Neural cell (in vitro differentiated cells): ENCODE results near the gene ALDOC. TPM values are rescaled to one million over a fixed set of nuclear protein-coding genes. Genes with fewer than 3 reads are reported as not detected.

ENCODE experiments used
- H2AFZ ChIP-seq: fragments of 200-600, 300-800 bp; sonication (generic), shearing (Covaris generic); 2 replicates; pipeline ENCODE4 v1.6.0; 2014; ENCODE audit warnings: low read depth, mild to moderate bottlenecking, antibody characterized with exemption, low read length, moderate library complexity
- H3F3A ChIP-seq: fragments of 200-600 bp; shearing (Covaris generic); 2 replicates; pipeline ENCODE4 v1.6.1; 2016; ENCODE audit warnings: mild to moderate bottlenecking, moderate library complexity, mixed read lengths, antibody characterized with exemption, low read length; ENCODE audit not compliant: insufficient read depth, poor library complexity, severe bottlenecking
- H3K27ac ChIP-seq: fragments of 200-600, 300-800 bp; sonication (generic), shearing (Covaris generic); 2 replicates; pipeline ENCODE4 v1.5.1; 2014; ENCODE audit warnings: mild to moderate bottlenecking, low read length, moderate library complexity
- H3K27me3 ChIP-seq: fragments of 300-800, 200-600 bp; sonication (generic), shearing (Covaris generic); 2 replicates; pipeline ENCODE4 v1.6.0; 2014; ENCODE audit warnings: mild to moderate bottlenecking, low read depth, low read length, moderate library complexity; ENCODE audit not compliant: insufficient read depth
- H3K36me3 ChIP-seq: fragments of 300-800, 200-600 bp; sonication (generic), shearing (Covaris generic); 2 replicates; pipeline ENCODE4 v1.5.1; 2014; ENCODE audit warnings: mild to moderate bottlenecking, antibody characterized with exemption, low read length, moderate library complexity; ENCODE audit not compliant: insufficient read depth
- H3K4me2 ChIP-seq: fragments of 300-800, 200-600 bp; sonication (generic), shearing (Covaris generic); 2 replicates; pipeline ENCODE4 v1.6.0; 2014; ENCODE audit warnings: mild to moderate bottlenecking, low read length
- H3K4me3 ChIP-seq: fragments of 300-800, 200-600 bp; sonication (generic), shearing (Covaris generic); 2 replicates; pipeline ENCODE4 v1.5.1; 2014; ENCODE audit warnings: mild to moderate bottlenecking, low read length, moderate library complexity
- H3K79me2 ChIP-seq: fragments of 200-600 bp; shearing (Covaris generic); replicated peaks from 2 replicates; pipeline ENCODE4 v1.6.0; 2014; ENCODE audit warnings: mild to moderate bottlenecking, low read length, moderate library complexity; ENCODE audit not compliant: insufficient read depth
- H3K9ac ChIP-seq: fragments of 300-800, 200-600 bp; sonication (generic), shearing (Covaris generic); 2 replicates; pipeline ENCODE4 v1.6.1; 2016; ENCODE audit warnings: mild to moderate bottlenecking, low read length, mixed read lengths
- H3K9me2 ChIP-seq: fragments of 200-600 bp; shearing (Covaris generic); 2 replicates; pipeline ENCODE4 v1.6.1; 2016; ENCODE audit warnings: mild to moderate bottlenecking, low read length, mixed read lengths; ENCODE audit not compliant: insufficient read depth
- H3K9me3 ChIP-seq: fragments of 200-600, 300-800 bp; sonication (generic), shearing (Covaris generic); 2 replicates; pipeline ENCODE4 v1.6.1; 2016; ENCODE audit warnings: mild to moderate bottlenecking, mixed run types, low read length, moderate library complexity, mixed read lengths
- H4K20me1 ChIP-seq: fragments of 200-600 bp; shearing (Covaris generic); 2 replicates; pipeline ENCODE4 v1.6.1; 2016; ENCODE audit warnings: mild to moderate bottlenecking, mixed run types; ENCODE audit not compliant: insufficient read depth
- CTCF ChIP-seq: fragments of 450-650 bp; IDR thresholded peaks from 2 replicates; pipeline ENCODE4 v1.5.1; 2014; ENCODE audit warnings: antibody characterized with exemption, mild to moderate bottlenecking, moderate library complexity; ENCODE audit not compliant: poor library complexity, severe bottlenecking
- EP300 ChIP-seq: fragments of 450-650 bp; conservative IDR thresholded peaks from 2 replicates; pipeline ENCODE4 v1.6.1; 2014; ENCODE audit warnings: antibody characterized with exemption, mild to moderate bottlenecking, moderate library complexity; ENCODE audit not compliant: poor library complexity, severe bottlenecking
- EZH2 ChIP-seq: fragments of 200-600, 300-800 bp; shearing (Covaris generic), sonication (generic); IDR thresholded peaks from 2 replicates; pipeline ENCODE4 v1.6.1; 2014; ENCODE audit warnings: antibody characterized with exemption, low read length, borderline replicate concordance, mild to moderate bottlenecking; ENCODE audit not compliant: insufficient read depth, poor library complexity, severe bottlenecking
- MXI1 ChIP-seq: fragments of 450-650 bp; conservative IDR thresholded peaks from 2 replicates; pipeline ENCODE4 v1.6.1; 2014; ENCODE audit warnings: antibody characterized with exemption, mild to moderate bottlenecking; ENCODE audit not compliant: poor library complexity, severe bottlenecking
- POLR2AphosphoS5 ChIP-seq: IDR thresholded peaks from 2 replicates; pipeline ENCODE4 v1.6.1; 2012
- RAD21 ChIP-seq: fragments of 450-650 bp; conservative IDR thresholded peaks from 2 replicates; pipeline ENCODE4 v1.6.1; 2014; ENCODE audit warnings: antibody characterized with exemption, mild to moderate bottlenecking, moderate library complexity
- REST ChIP-seq: IDR thresholded peaks from 2 replicates; pipeline ENCODE4 v1.6.1; 2012; ENCODE audit warnings: borderline replicate concordance
- SMC3 ChIP-seq: fragments of 450-650 bp; conservative IDR thresholded peaks from 2 replicates; pipeline ENCODE4 v1.6.1; 2014; ENCODE audit warnings: antibody characterized with exemption, mild to moderate bottlenecking, moderate library complexity; ENCODE audit not compliant: poor library complexity
- TAF1 ChIP-seq: IDR thresholded peaks from 2 replicates; pipeline ENCODE4 v1.6.1; 2012; ENCODE audit warnings: low read depth
- polyA plus RNA-seq: library from polyadenylated mRNA; depleted of rRNA; stranded (reverse); fragments of >200 nt; gene quantifications from 2 replicates; pipeline ENCODE4 v1.2.3, GENCODE V29; 2014

Gene ALDOC
- polyA plus RNA-seq, 1 donor from 2014 or later, result 4.0 TPM

GRCh38 chr17:28570716-28571360, 5.9 kb downstream of the ALDOC start:
- no peaks in the 10 kb centered on the region for H3F3A ChIP-seq
- TF ChIP-seq SMC3 (no peak), POLR2AphosphoS5 (no peak), TAF1 (no peak), REST (no peak), EZH2 (no peak), EP300 (no peak), MXI1 (no peak), RAD21 (no peak), CTCF (no peak)
- peak overlapping the region; percentile 69 for H2AFZ ChIP-seq
- no peaks in the 10 kb centered on the region for H3K9me3 ChIP-seq
- no peaks in the 10 kb centered on the region for H4K20me1 ChIP-seq
- peak overlapping the region; percentile 89 for H3K9ac ChIP-seq
- no peaks in the 10 kb centered on the region for H3K27me3 ChIP-seq
- H3K36me3 ChIP-seq, result no peaks in the 10 kb centered on the region
- peak overlapping the region; percentile 88 for H3K4me2 ChIP-seq
- H3K4me3 ChIP-seq, result peak overlapping the region; percentile 100
- no peaks in the 10 kb centered on the region for H3K9me2 ChIP-seq
- H3K79me2 ChIP-seq, result peaks cover 16% of the 10 kb centered on the region
- peak overlapping the region; percentile 80 for H3K27ac ChIP-seq

- Histone ChIP-seq H3K4me3 (peak overlapping the region; percentile 100), H3K4me2 (no peak overlapping the region)
Measured at GRCh38 chr17:28569446-28569845, 7.2 kb downstream of the ALDOC start.

More at GRCh38 chr17:28569446-28569845, 7.2 kb downstream of the ALDOC start:
- Histone ChIP-seq H3K9ac (no peak overlapping the region), H3K9me2 (no peaks in the 10 kb centered on the region), H2AFZ (no peak overlapping the region), H4K20me1 (no peaks in the 10 kb centered on the region), H3K27me3 (no peaks in the 10 kb centered on the region), H3K27ac (no peak overlapping the region), H3F3A (no peaks in the 10 kb centered on the region), H3K9me3 (no peaks in the 10 kb centered on the region), H3K79me2 (peaks cover 16% of the 10 kb centered on the region), H3K36me3 (no peaks in the 10 kb centered on the region)
- TF ChIP-seq EZH2, result no peak
- no peak for TF ChIP-seq EP300
- TF ChIP-seq TAF1, result no peak
- TF ChIP-seq SMC3, result no peak
- TF ChIP-seq MXI1, result no peak
- TF ChIP-seq REST, result no peak
- TF ChIP-seq POLR2AphosphoS5, result no peak
- TF ChIP-seq RAD21, result no peak
- TF ChIP-seq CTCF, result no peak
